ENCODE measurements around the gene AKAP7. TPM values are rescaled to one million over a fixed set of nuclear protein-coding genes. Genes with fewer than 3 reads are reported as not detected.

AKAP7 gene
- polyA plus RNA-seq, 2 of the 4 experiments (the other 2 are of a cell fraction): 2.5 to 3.7 TPM

DNA sequence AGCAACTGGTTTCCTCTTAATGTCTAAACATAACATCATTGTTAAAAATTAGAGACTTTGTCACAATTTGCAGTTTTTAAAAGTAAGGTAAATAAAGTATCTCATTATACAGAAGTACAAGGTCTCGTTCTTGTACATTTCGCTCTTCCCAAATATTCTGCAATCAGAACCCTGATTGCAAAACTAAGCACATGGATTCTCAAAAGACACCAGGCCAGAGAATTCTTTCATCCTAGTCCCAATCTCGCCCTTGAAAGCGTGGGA, 355 bp upstream of the AKAP7 start:
- ChIA-PET POLR2A (interaction anchor here (0.9 kb wide), 1 partner anchor 247 kb away, joined by 3 read pairs; no protein-coding TSS in a partner anchor), CTCF (no interaction called here)
- WGBS (ENCODE audit: missing lambda C conversion rate): 1% methylated on average over 4 of the region's 4 CpGs
- Histone ChIP-seq H3K27ac (peak overlapping the region; percentile 85 to 98), H3K4me1 (peaks cover 10% of the 10 kb centered on the region), H3K4me2 (peak overlapping the region; percentile 84), H3K9me3 (no peaks in the 10 kb centered on the region), H3K4me3 (peak overlapping the region; percentile 69)
- DNase-seq (ENCODE audit: low read depth in 1 of 2, low spot score in 1 of 2): no peak
- ATAC-seq: no peak
- no peak for TF ChIP-seq POLR2A (IDR thresholded peaks at IDR 0.05; ENCODE audit: low read length)
- TF ChIP-seq PHF8 (IDR thresholded peaks at IDR 0.05; ENCODE audit: borderline replicate concordance, low read depth): peak; percentile 66; the same call in 1 of the 2 replicates
- TF ChIP-seq CEBPB (IDR thresholded peaks at IDR 0.05): peak; percentile 56 to 63; a peak in 3 of 4 replicates
- FAIRE-seq: no peak

- peak; percentile 4 for TF ChIP-seq MAFK (IDR thresholded peaks at IDR 0.05; ENCODE audit: partially characterized antibody)
- TF ChIP-seq ESRRA (IDR thresholded peaks at IDR 0.05; ENCODE audit: borderline replicate concordance, low read length): no peak
- TF ChIP-seq RARB (CRISPR knock-in tag; IDR thresholded peaks at IDR 0.05): no peak
- H3K4me1 ChIP-seq: peaks cover 10% of the 10 kb centered on the region
- DNase-seq (ENCODE audit: low read depth in 1 of 2, low spot score in 1 of 2) (peak; percentile 17 to 18), FAIRE-seq (no peak), ATAC-seq (peak; percentile 17 to 56; a peak in 4 of 6 replicates)
- H3K4me2 ChIP-seq: peak overlapping the region; percentile 84
- 12% methylated on average over 17 of the region's 17 CpGs for WGBS (ENCODE audit: missing lambda C conversion rate)
- ChIA-PET CTCF (no interaction called here), POLR2A (interaction anchor here (0.7 kb wide), 1 partner anchor 29 kb away, joined by 4 read pairs; no protein-coding TSS in a partner anchor)
- H3K27ac ChIP-seq: peak overlapping the region; percentile 85 to 98
- peak overlapping the region; percentile 69 for H3K4me3 ChIP-seq
- no peaks in the 10 kb centered on the region for H3K9me3 ChIP-seq
Observed at GRCh38 chr6:131136021-131136786, 937 bp downstream of the AKAP7 start.

- ATAC-seq: no peak
- H3K4me3 ChIP-seq: no peak overlapping the region
- WGBS (ENCODE audit: missing lambda C conversion rate): 83% methylated on average over 4 of the region's 4 CpGs
- H3K4me1 ChIP-seq: peaks cover 6% of the 10 kb centered on the region
- ChIA-PET CTCF (interaction anchor here (2.1 kb wide), 1 partner anchor 254 kb away, joined by 10 read pairs; no protein-coding TSS in a partner anchor), POLR2A (no interaction called here)
- H3K4me2 ChIP-seq: no peak overlapping the region
- no peak for DNase-seq (ENCODE audit: low read depth in 1 of 2, low spot score in 1 of 2)
- H3K27ac ChIP-seq: no peak overlapping the region
- TF ChIP-seq HEYL (CRISPR knock-in tag; IDR thresholded peaks at IDR 0.05) (no peak), TFCP2L1 (CRISPR knock-in tag; IDR thresholded peaks at IDR 0.05) (no peak), CHD4 (IDR thresholded peaks at IDR 0.05; ENCODE audit: borderline replicate concordance) (no peak), EP300 (IDR thresholded peaks at IDR 0.05) (no peak), FOXS1 (CRISPR knock-in tag; IDR thresholded peaks at IDR 0.05) (no peak), POLR2A (IDR thresholded peaks at IDR 0.05; ENCODE audit: low read length) (no peak), NPAS2 (CRISPR knock-in tag; IDR thresholded peaks at IDR 0.05; ENCODE audit: borderline replicate concordance) (no peak), PBX3 (IDR thresholded peaks at IDR 0.05) (no peak), EHMT2 (IDR thresholded peaks at IDR 0.05; ENCODE audit: low read depth) (no peak), RFX5 (IDR thresholded peaks at IDR 0.05) (no peak), MAFK (IDR thresholded peaks at IDR 0.05; ENCODE audit: partially characterized antibody) (no peak), JUN (IDR thresholded peaks at IDR 0.05) (no peak), FOSB (CRISPR knock-in tag; IDR thresholded peaks at IDR 0.05) (no peak)
- TF ChIP-seq, protein P1, sequence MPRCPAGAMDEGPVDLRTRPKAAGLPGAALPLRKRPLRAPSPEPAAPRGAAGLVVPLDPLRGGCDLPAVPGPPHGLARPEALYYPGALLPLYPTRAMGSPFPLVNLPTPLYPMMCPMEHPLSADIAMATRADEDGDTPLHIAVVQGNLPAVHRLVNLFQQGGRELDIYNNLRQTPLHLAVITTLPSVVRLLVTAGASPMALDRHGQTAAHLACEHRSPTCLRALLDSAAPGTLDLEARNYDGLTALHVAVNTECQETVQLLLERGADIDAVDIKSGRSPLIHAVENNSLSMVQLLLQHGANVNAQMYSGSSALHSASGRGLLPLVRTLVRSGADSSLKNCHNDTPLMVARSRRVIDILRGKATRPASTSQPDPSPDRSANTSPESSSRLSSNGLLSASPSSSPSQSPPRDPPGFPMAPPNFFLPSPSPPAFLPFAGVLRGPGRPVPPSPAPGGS (IDR thresholded peaks at IDR 0.05): no peak
- H3K9me3 ChIP-seq: no peaks in the 10 kb centered on the region
- FAIRE-seq: no peak
Observed at GRCh38 chr6:131139599-131139998, 4.3 kb downstream of the AKAP7 start.

GRCh38 chr6:131143319-131143718, 8.1 kb downstream of the AKAP7 start:
- ChIA-PET POLR2A (no interaction called here), CTCF (no interaction called here)
- ATAC-seq (no peak), FAIRE-seq (no peak), DNase-seq (ENCODE audit: low read depth in 1 of 2, low spot score in 1 of 2) (no peak)
- no peaks in the 10 kb centered on the region for H3K4me1 ChIP-seq
- H3K9me3 ChIP-seq: no peaks in the 10 kb centered on the region
- no peak overlapping the region for H3K27ac ChIP-seq
- 86% methylated on average over 3 of the region's 3 CpGs for WGBS (ENCODE audit: missing lambda C conversion rate)
- H3K4me2 ChIP-seq: no peak overlapping the region
- TF ChIP-seq NR3C1 (IDR thresholded peaks at IDR 0.05): no peak
- no peak for TF ChIP-seq EHF (CRISPR knock-in tag; IDR thresholded peaks at IDR 0.05)
- TF ChIP-seq HDAC2 (IDR thresholded peaks at IDR 0.05): no peak
- no peak for TF ChIP-seq HOXB5 (CRISPR knock-in tag; IDR thresholded peaks at IDR 0.05)
- no peak for TF ChIP-seq FOSB (CRISPR knock-in tag; IDR thresholded peaks at IDR 0.05)
- no peak for TF ChIP-seq EP300 (IDR thresholded peaks at IDR 0.05)
- TF ChIP-seq, protein P2, sequence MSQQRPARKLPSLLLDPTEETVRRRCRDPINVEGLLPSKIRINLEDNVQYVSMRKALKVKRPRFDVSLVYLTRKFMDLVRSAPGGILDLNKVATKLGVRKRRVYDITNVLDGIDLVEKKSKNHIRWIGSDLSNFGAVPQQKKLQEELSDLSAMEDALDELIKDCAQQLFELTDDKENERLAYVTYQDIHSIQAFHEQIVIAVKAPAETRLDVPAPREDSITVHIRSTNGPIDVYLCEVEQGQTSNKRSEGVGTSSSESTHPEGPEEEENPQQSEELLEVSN (IDR thresholded peaks at IDR 0.05; ENCODE audit: borderline replicate concordance, low read depth): no peak
- no peak overlapping the region for H3K4me3 ChIP-seq
